Caco-2 (cell line): ENCODE results near the gene PMS1. TPM values are rescaled to one million over a fixed set of nuclear protein-coding genes. Genes with fewer than 3 reads are reported as not detected.
A peak's percentile ranks its signal among the peaks of the same experiment; 100 is the strongest.

Experiments used
- BruUV-seq: library from RNA; stranded (reverse); fragments of 400-500 nt; replicated peaks from 2 replicates; lab custom pipeline; 2021; lab: Mats Ljungman, UMichigan
- CTCF ChIA-PET: fragments of 300-600 bp; sonication (Branson Sonifier 250); formaldehyde crosslinking; loops from one replicate; lab custom pipeline; 2022; ENCODE audit warnings: antibody characterized with exemption; lab: Charles Lee
- POLR2A ChIA-PET: fragments of 300-600 bp; sonication (Branson Sonifier 250); formaldehyde crosslinking; loops from one replicate; lab custom pipeline; 2022; ENCODE audit warnings: antibody characterized with exemption; lab: Charles Lee
- DNase-seq, 2 experiments: peaks; one replicate each; pipeline versions ENCODE4 v3.0.0 to v3.0.0-alpha.2; 2020 to 2022
- H3K27me3 ChIP-seq: replicated peaks from 2 replicates; pipeline ENCODE4 v1.6.0; 2011; ENCODE audit warnings: low read length; ENCODE audit not compliant: control insufficient read depth, insufficient read depth
- H3K36me3 ChIP-seq: 2 replicates; pipeline ENCODE4 v1.5.1; 2011; ENCODE audit warnings: low read length; ENCODE audit not compliant: control insufficient read depth, insufficient read depth
- H3K4me1 ChIP-seq: fragments of 250-450 bp; sonication (Bioruptor Pico); 2 replicates; pipeline ENCODE4 v1.5.1; 2020; ENCODE audit warnings: mild to moderate bottlenecking
- H3K4me3 ChIP-seq: 2 replicates; pipeline ENCODE4 v1.5.1; 2011; ENCODE audit warnings: low read depth, mild to moderate bottlenecking, control low read depth, low read length
- H3K9me3 ChIP-seq: fragments of 250-450 bp; sonication (Bioruptor Pico); 2 replicates; pipeline ENCODE4 v1.5.1; 2020; ENCODE audit warnings: mild to moderate bottlenecking, moderate library complexity
- H3K27ac Mint-ChIP-seq: one replicate; pipeline ENCODE4 v1.8.0; 2022; ENCODE audit warnings: mixed read lengths; ENCODE audit not compliant: unreplicated experiment
- H3K27me3 Mint-ChIP-seq: one replicate; pipeline ENCODE4 v1.8.0; 2022; ENCODE audit warnings: mixed read lengths; ENCODE audit not compliant: insufficient read depth, unreplicated experiment
- H3K36me3 Mint-ChIP-seq: one replicate; pipeline ENCODE4 v1.8.0; 2022; ENCODE audit warnings: mild to moderate bottlenecking, mixed read lengths; ENCODE audit not compliant: insufficient read depth, unreplicated experiment
- H3K4me1 Mint-ChIP-seq: one replicate; pipeline ENCODE4 v1.8.0; 2022; ENCODE audit warnings: low read depth, mixed read lengths; ENCODE audit not compliant: unreplicated experiment
- H3K4me3 Mint-ChIP-seq: one replicate; pipeline ENCODE4 v1.8.0; 2022; ENCODE audit warnings: mild to moderate bottlenecking, moderate library complexity, mixed read lengths; ENCODE audit not compliant: unreplicated experiment
- H3K9me3 Mint-ChIP-seq: one replicate; pipeline ENCODE4 v1.8.0; 2022; ENCODE audit warnings: mixed read lengths; ENCODE audit not compliant: unreplicated experiment
- intact Hi-C: fragments of 100-400 bp; cut with micrococcal nuclease; formaldehyde crosslinking; loops from one replicate; pipeline ENCODE4 v1.10.0; 2022; ENCODE audit not compliant: unreplicated experiment
- total RNA-seq: library from RNA; stranded (reverse); gene quantifications from 2 replicates; pipeline ENCODE4 v1.2.3, GENCODE V29; 2022
- TF ChIP-seq, protein P1 (sequence below), 2 experiments: fragments of 200-600 bp in 1 of 2; IDR thresholded peaks; 1 replicate in 1 of 2; 2 replicates in 1 of 2; pipeline versions ENCODE4 v1.5.1 to v1.8.0; 2011 to 2022; ENCODE audit warnings: antibody characterized with exemption in 1 of 2, control low read depth in 1 of 2, inconsistent platforms in 1 of 2, low read depth in 1 of 2, low read length in 1 of 2, mild to moderate bottlenecking in 1 of 2, moderate library complexity in 1 of 2; ENCODE audit not compliant: insufficient read depth in 1 of 2, severe bottlenecking in 1 of 2, unreplicated experiment in 1 of 2

PMS1 gene
- total RNA-seq, 1 experiment from 2014 or later: 40.2 TPM

DNA sequence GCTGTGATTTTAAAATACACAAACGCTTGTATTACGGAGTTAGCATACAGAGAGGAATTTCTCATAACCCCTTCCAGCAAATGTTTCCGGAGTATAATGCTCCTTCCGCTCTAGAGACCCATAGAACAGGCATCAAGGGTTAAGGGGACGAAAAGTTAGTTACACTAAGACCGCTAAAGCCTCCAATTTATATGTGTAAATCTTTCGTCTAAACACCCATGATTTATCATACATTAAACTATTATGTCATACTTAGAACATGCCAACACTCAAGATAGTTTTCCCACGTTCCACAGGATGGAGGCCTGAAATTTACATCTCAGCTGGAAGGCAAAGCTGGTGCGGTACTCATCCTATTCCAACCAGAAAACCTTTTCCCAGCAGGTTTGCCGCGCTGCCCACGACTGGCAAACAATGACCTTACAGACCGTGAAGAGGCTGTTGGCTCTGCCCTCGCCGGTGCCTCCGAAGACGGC is 761 bp upstream of the PMS1 start:
- Histone ChIP-seq H3K4me3 (peak overlapping the region; percentile 88), H3K4me1 (peaks cover 5% of the 10 kb centered on the region; the same call in 1 of the 2 replicates), H3K9me3 (no peaks in the 10 kb centered on the region), H3K27me3 (no peaks in the 10 kb centered on the region), H3K36me3 (no peaks in the 10 kb centered on the region)
- Mint-ChIP-seq H3K4me1 (peaks cover 23% of the 10 kb centered on the region), H3K4me3 (peak overlapping the region; percentile 83), H3K27me3 (no peaks in the 10 kb centered on the region), H3K27ac (peak overlapping the region; percentile 82), H3K36me3 (peaks cover 60% of the 10 kb centered on the region), H3K9me3 (no peaks in the 10 kb centered on the region)
- ChIA-PET CTCF (interaction anchor here (1.0 to 2.7 kb wide), 2 partner anchors 15 to 21 kb away, joined by 8 to 14 read pairs; partner anchors contain the start of gene OSGEPL1), POLR2A (interaction anchor here (0.6 to 2.4 kb wide), 3 partner anchors 15 to 308 kb away, joined by 3 to 16 read pairs (median 3); partner anchors contain the start of gene OSGEPL1)
- no TSS peak for BruUV-seq
- no peak for DNase-seq
- TF ChIP-seq, protein P1, sequence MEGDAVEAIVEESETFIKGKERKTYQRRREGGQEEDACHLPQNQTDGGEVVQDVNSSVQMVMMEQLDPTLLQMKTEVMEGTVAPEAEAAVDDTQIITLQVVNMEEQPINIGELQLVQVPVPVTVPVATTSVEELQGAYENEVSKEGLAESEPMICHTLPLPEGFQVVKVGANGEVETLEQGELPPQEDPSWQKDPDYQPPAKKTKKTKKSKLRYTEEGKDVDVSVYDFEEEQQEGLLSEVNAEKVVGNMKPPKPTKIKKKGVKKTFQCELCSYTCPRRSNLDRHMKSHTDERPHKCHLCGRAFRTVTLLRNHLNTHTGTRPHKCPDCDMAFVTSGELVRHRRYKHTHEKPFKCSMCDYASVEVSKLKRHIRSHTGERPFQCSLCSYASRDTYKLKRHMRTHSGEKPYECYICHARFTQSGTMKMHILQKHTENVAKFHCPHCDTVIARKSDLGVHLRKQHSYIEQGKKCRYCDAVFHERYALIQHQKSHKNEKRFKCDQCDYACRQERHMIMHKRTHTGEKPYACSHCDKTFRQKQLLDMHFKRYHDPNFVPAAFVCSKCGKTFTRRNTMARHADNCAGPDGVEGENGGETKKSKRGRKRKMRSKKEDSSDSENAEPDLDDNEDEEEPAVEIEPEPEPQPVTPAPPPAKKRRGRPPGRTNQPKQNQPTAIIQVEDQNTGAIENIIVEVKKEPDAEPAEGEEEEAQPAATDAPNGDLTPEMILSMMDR (IDR thresholded peaks at IDR 0.05; ENCODE audit: insufficient read depth in 1 of 2, low read depth in 1 of 2, low read length in 1 of 2, severe bottlenecking in 1 of 2, unreplicated experiment in 1 of 2): no peak
- intact Hi-C loops: loop anchor here (5.0 to 10.0 kb wide), 2 partner anchors 121 to 401 kb away; partner anchors contain the start of gene ASNSD1

DNA sequence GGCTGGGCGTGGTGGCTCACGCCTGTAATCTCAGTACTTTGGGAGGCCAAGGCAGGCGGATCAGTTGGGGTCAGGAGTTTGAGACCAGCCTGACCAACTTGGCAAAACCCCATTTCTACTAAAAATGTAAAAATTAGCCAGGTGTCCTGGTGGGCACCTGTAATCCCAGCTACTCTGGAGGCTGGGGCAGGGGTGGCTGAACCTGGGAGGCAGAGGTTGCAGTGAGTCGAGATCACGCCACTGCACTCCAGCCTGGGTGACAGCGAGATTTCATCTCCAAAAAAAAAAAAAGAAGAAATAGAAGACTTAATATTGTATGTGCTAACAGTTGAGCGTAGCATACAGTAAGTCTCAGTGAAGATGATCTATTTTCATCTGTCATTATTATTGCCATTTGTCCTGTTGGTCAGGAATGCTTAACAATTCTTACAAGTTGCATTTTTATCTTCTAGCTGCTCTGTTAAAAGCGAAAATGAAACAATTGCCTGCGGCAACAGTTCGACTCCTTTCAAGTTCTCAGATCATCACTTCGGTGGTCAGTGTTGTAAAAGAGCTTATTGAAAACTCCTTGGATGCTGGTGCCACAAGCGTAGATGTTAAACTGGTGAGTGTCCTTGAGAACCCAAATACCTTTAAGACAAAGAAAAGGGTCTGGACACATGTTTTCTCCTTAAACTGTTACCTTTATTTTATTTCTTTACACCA is 7.2 kb downstream of the PMS1 start:
- CTCF ChIA-PET: no interaction called here
- Mint-ChIP-seq H3K9me3 (no peaks in the 10 kb centered on the region), H3K27ac (no peak overlapping the region), H3K36me3 (peaks cover 27% of the 10 kb centered on the region), H3K27me3 (no peaks in the 10 kb centered on the region), H3K4me3 (no peak overlapping the region), H3K4me1 (peaks cover under 1% of the 10 kb centered on the region)
- Histone ChIP-seq H3K9me3 (no peaks in the 10 kb centered on the region), H3K4me1 (no peaks in the 10 kb centered on the region), H3K4me3 (no peak overlapping the region), H3K27me3 (no peaks in the 10 kb centered on the region), H3K36me3 (no peaks in the 10 kb centered on the region; the same call in 1 of the 2 replicates)
- POLR2A ChIA-PET: no interaction called here
- TF ChIP-seq, protein P1 (IDR thresholded peaks at IDR 0.05; ENCODE audit: insufficient read depth in 1 of 2, low read depth in 1 of 2, low read length in 1 of 2, severe bottlenecking in 1 of 2, unreplicated experiment in 1 of 2): no peak
- no TSS peak for BruUV-seq
- no peak for DNase-seq
- intact Hi-C loops: no loop called here

DNA sequence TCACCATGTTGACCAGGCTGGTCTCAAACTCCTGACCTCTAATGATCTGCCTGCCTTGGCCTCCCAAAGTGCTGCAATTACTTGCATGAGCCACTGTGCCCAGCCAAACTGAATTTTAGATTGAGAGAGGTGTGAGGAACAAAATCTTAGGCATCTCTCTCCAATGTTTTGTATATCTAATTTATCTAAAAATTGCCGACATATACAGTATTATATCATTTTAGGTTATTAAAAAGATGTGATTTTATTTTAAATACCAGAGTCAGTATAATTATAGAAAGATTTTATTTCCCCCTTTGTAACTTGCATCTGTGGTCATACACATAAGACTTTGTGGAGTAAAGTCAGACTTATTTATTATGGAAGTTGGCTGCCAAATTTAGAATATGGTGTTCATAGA is 10.1 kb downstream of the PMS1 start:
- intact Hi-C loops: no loop called here
- POLR2A ChIA-PET: no interaction called here

More for the DNA sequence above, 10.1 kb downstream of the PMS1 start:
- Mint-ChIP-seq H3K36me3 (peaks cover 20% of the 10 kb centered on the region), H3K4me3 (no peak overlapping the region), H3K27ac (no peak overlapping the region), H3K4me1 (no peaks in the 10 kb centered on the region), H3K9me3 (no peaks in the 10 kb centered on the region), H3K27me3 (no peaks in the 10 kb centered on the region)
- Histone ChIP-seq H3K4me3 (no peak overlapping the region), H3K9me3 (no peaks in the 10 kb centered on the region), H3K4me1 (no peaks in the 10 kb centered on the region), H3K27me3 (no peaks in the 10 kb centered on the region), H3K36me3 (no peaks in the 10 kb centered on the region; the same call in 1 of the 2 replicates)
- CTCF ChIA-PET: no interaction called here
- DNase-seq: no peak
- no TSS peak for BruUV-seq
- TF ChIP-seq, protein P1 (IDR thresholded peaks at IDR 0.05; ENCODE audit: insufficient read depth in 1 of 2, low read depth in 1 of 2, low read length in 1 of 2, severe bottlenecking in 1 of 2, unreplicated experiment in 1 of 2): no peak
